ENCODE results near the gene METTL18.

METTL18 gene

DNA sequence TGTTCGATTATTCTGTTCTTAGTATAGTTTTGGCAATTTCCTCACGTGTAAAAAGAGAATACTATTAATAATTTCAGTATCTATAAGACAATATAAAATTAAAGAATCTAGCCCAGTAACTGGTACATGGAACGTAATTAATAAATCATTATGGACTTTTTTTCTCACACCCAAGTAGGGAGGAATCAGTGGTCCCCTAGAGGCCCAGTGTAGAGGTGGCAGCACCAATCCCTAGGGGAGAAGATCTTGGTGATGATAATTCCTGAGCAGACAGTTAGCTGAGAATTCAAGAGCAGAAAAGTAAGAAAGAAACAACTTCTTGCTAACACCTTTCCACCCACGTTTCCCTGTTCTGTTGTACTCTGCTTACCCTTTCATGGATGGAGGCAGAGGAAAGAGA lies 41.2 kb downstream of the METTL18 start:
- H3K9ac ChIP-seq (ENCODE audit: low read length in 2 of 2), result no peak overlapping the region
- no peaks in the 10 kb centered on the region for H3K36me3 ChIP-seq (ENCODE audit: control insufficient read depth in 2 of 2, insufficient read depth in 2 of 2, low read length in 2 of 2)
- no peaks in the 10 kb centered on the region for H3K4me1 ChIP-seq (ENCODE audit: control insufficient read depth, insufficient read depth, low read length)
- no peaks in the 10 kb centered on the region for H3K9me3 ChIP-seq (ENCODE audit: control insufficient read depth in 2 of 2, low read length in 2 of 2)
- no peak overlapping the region for H3K27ac ChIP-seq (ENCODE audit: low read length)
- H3K27me3 ChIP-seq (ENCODE audit: control insufficient read depth in 1 of 2, insufficient read depth in 2 of 2, low read length in 2 of 2), result no peaks in the 10 kb centered on the region
- no peak overlapping the region for H3K4me3 ChIP-seq (ENCODE audit: low read length in 2 of 2)

DNA sequence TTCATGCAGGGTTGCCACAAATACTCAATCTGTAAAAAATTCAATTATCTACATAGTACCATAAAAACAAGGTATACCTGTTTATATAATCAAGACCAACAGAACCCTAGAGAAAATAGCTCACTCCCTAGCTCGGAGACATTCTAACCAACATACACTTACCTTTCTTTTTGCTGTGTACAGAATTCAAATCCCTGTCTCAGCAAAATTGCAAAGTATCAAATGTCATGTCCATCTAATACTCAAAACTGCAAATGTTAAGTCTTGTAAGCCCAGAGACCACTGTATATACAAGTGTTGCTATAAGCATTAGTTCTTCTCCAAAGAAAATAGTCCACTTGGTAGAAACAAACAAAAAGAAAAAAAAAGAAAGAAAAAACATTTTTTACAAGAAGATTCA lies 44.7 kb downstream of the METTL18 start:
- no peak overlapping the region for H3K27ac ChIP-seq (ENCODE audit: low read length)
- H3K4me1 ChIP-seq (ENCODE audit: control insufficient read depth, insufficient read depth, low read length), result no peaks in the 10 kb centered on the region
- H3K9ac ChIP-seq (ENCODE audit: low read length in 2 of 2), result no peak overlapping the region
- no peak overlapping the region for H3K4me3 ChIP-seq (ENCODE audit: low read length in 2 of 2)
- no peaks in the 10 kb centered on the region for H3K27me3 ChIP-seq (ENCODE audit: control insufficient read depth in 1 of 2, insufficient read depth in 2 of 2, low read length in 2 of 2)
- H3K36me3 ChIP-seq (ENCODE audit: control insufficient read depth in 2 of 2, insufficient read depth in 2 of 2, low read length in 2 of 2), result no peaks in the 10 kb centered on the region
- H3K9me3 ChIP-seq (ENCODE audit: control insufficient read depth in 2 of 2, low read length in 2 of 2), result no peaks in the 10 kb centered on the region

DNA sequence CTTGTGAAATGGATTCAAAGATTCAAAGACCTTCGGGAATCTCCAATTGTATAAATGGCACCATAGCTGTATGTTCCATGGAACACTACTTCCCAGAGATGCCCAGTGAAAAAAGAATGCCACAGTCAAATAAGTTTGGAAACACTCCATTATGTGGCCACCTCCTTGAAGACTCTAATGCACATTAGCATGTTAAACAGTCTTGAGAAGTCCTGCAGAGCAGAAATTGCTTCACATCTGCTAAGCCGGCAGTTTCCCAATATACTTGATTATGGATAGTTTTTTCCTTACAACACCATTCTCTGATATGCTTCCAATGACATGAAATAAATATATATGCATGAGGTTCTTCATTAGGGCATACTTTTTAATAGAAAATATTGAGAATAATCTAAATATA lies 48.2 kb downstream of the METTL18 start:
- Histone ChIP-seq H3K27ac (ENCODE audit: low read length) (no peak overlapping the region), H3K27me3 (ENCODE audit: control insufficient read depth in 1 of 2, insufficient read depth in 2 of 2, low read length in 2 of 2) (no peaks in the 10 kb centered on the region), H3K36me3 (ENCODE audit: control insufficient read depth in 2 of 2, insufficient read depth in 2 of 2, low read length in 2 of 2) (no peaks in the 10 kb centered on the region), H3K9me3 (ENCODE audit: control insufficient read depth in 2 of 2, low read length in 2 of 2) (no peaks in the 10 kb centered on the region), H3K4me3 (ENCODE audit: low read length in 2 of 2) (no peak overlapping the region), H3K4me1 (ENCODE audit: control insufficient read depth, insufficient read depth, low read length) (no peaks in the 10 kb centered on the region), H3K9ac (ENCODE audit: low read length in 2 of 2) (no peak overlapping the region)

DNA sequence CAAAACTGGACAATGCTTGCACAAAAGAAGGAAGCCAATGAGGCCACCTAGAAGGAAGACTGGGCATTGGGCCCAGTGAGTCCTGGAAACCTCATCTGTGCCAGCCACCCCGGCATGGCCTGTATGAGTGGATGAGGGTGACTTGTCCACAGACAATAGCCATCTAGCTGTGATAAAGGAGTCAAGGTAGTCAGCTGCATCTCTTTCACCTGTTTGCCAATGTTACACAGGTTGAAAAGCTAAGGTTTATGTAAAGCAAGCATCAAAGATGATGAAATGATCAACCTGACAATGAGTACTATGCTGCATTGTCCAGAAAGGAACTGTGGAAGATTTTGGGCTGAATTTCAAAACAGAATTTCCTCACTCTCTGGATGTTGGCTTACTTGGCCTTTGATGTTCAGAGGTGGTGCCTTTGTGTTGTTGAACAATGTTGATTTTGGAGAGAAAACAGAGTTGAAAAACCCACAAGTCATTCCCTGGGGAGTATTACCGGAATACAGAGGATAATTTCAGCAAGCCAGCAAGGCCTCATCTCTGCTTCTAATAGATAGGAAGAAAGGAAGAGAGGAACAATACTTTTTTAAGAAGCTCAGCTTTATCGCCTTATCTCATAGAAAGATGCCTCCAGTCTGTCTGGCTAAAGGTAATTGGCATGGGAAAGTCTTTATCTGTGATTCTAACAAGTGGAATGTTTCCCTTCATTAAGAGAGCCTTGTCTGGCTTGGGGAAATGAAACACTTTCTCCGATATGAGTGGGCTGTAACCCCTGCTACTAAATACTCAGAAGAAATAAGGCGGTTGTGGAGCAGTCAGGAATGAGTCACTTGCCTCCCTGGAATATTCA lies 49.5 kb downstream of the METTL18 start:
- H3K4me3 ChIP-seq (ENCODE audit: low read length in 2 of 2), result no peak overlapping the region
- no peaks in the 10 kb centered on the region for H3K9me3 ChIP-seq (ENCODE audit: control insufficient read depth in 2 of 2, low read length in 2 of 2)
- no peaks in the 10 kb centered on the region for H3K4me1 ChIP-seq (ENCODE audit: control insufficient read depth, insufficient read depth, low read length)
- no peaks in the 10 kb centered on the region for H3K36me3 ChIP-seq (ENCODE audit: control insufficient read depth in 2 of 2, insufficient read depth in 2 of 2, low read length in 2 of 2)
- no peaks in the 10 kb centered on the region for H3K27me3 ChIP-seq (ENCODE audit: control insufficient read depth in 1 of 2, insufficient read depth in 2 of 2, low read length in 2 of 2)
- H3K27ac ChIP-seq (ENCODE audit: low read length), result no peak overlapping the region
- H3K9ac ChIP-seq (ENCODE audit: low read length in 2 of 2), result no peak overlapping the region
